ENCODE data around the gene EIF4E1B. TPM values are rescaled to one million over a fixed set of nuclear protein-coding genes. Genes with fewer than 3 reads are reported as not detected.
A peak's percentile ranks its signal among the peaks of the same experiment; 100 is the strongest.
"Not testable (repeated sequence)": the region's sequence is repeated elsewhere in the genome, so short reads cannot be mapped to it uniquely, and the experiment has no call there.

The EIF4E1B gene
- total RNA-seq (2014; rRNA removed; shearing (Covaris generic)): not detected in 2 replicates

DNA sequence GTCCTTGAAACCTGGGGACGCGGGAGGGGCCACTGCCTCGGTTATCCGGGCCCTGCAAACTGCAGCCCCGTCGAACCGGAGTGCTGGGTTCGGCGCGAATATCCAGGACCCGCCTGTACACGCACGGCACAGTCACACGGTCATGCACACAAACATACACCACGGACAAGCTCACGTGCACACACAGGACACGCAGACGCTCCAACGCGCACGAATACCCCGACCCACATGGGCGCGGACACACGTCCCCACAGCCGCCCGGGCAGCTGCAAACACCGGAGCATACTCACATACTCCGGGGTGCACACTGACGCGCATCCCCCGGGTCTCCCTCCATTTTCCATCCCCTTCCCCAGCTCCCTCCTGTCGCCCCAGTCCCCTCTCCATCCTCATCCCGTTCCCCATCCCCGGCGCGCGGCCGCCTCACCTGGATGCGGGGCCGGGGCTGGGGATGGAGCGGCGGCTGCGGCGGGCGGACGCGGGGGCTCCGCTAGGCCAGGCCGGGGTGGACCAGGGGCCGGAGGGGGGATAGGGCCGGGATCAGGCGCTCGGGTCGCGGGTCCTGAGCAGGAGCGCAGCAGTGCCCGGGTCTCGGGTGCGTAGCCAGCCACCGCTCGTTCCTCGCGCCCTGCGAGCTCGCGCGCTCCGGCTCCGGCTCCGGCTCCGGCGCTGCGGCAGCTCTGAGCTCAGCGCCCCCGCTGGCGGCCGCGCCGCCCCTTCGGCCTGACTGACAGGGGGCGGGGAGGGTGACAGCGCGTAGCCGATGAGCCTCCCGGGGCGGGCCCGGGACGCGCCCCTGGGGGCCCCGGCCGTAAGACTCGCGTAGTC is at the start of gene EIF4E1B, which contains the start of gene SNCB:
Gene EIF4E1B (plus strand): TSS at position 823 of the 828 bp plus-strand sequence. CDS start 12,113 bp downstream, outside the sequence.
Gene SNCB (minus strand): TSS at position 682 of the 828 bp plus-strand sequence. CDS start 880 bp downstream, outside the sequence.
- in situ Hi-C loops (cut with HindIII; ENCODE audit: low sequenced_read_pairs): no loop called here
- DNase-seq (ENCODE audit: low spot score): peak; percentile 76

DNA sequence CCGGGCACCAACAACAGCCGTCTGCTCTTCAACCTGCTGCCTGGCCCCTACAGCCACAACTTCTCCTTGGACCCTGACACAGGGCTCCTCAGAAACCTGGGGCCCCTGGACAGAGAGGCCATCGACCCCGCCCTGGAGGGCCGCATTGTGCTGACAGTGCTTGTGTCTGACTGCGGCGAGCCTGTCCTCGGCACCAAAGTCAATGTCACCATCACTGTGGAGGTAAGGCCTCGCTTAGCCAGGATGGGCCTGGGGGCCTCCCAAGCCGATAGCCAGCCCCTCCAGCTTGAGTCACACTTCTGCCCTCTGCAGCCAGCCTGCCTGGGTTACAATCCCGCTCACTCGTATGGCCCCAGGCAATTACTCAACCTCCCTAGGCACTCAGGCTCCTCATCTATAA is 49.1 kb upstream of the EIF4E1B start:
- in situ Hi-C loops (cut with HindIII; ENCODE audit: low sequenced_read_pairs): no loop called here
- no peak for DNase-seq (ENCODE audit: low spot score)

GRCh38 chr5:176583076-176583475 is 47.4 kb upstream of the EIF4E1B start:
- in situ Hi-C loops (cut with HindIII; ENCODE audit: low sequenced_read_pairs): no loop called here
- DNase-seq (ENCODE audit: low spot score): no peak

GRCh38 chr5:176587398-176587797 is 43.1 kb upstream of the EIF4E1B start:
- in situ Hi-C loops (cut with HindIII; ENCODE audit: low sequenced_read_pairs): no loop called here
- no peak for DNase-seq (ENCODE audit: low spot score)

DNA sequence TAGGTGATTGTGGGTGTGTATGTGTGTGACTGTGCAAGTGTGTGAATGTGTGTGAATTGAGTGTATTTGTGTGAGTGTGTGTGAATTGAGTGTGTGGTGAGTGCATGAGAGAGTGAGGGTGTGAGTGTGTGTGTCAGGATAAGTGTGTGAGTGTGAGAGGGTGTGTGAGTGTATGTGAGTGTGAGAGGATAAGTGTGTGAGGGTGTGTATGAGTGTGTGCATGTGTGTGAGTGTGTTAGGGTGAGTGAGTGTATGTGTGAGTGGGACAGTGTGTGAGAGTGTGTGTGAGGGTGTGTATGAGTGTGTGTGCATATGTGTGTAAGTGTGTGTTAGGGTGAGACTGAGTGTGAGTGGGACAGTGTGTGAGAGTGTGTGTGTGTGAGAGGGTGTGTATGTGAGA is 42.2 kb upstream of the EIF4E1B start:
- DNase-seq (ENCODE audit: low spot score): no peak
- in situ Hi-C loops (cut with HindIII; ENCODE audit: low sequenced_read_pairs): no loop called here

DNA sequence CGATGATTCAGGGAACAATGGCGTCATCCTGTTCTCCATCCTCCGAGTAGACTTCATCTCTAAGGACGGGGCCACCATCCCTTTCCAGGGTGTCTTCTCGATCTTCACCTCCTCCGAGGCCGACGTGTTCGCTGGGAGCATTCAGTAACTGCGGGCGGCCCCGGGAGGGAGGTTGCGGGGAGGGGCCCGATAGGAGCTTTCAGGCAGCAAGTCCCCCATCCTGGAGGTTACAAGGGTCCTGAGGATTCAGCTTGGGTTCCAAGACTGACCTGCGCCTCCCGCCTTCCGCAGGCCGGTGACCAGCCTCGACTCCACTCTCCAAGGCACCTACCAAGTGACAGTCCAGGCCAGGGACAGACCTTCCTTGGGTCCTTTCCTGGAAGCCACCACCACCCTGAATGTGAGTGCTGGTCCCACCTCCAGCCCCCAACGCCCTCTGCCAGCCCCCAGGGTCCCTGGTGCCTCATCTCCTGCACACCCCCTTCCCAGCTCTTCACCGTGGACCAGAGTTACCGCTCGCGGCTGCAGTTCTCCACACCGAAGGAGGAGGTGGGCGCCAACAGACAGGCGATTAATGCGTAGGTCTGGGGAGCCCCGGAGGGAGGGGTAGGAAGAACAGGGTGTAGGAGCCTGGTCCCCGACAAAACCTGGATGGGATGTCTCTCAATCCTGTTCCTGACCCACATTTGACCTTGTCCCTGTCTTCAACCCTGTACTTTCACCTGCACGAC is 41.3 kb upstream of the EIF4E1B start:
- DNase-seq (ENCODE audit: low spot score): no peak
- in situ Hi-C loops (cut with HindIII; ENCODE audit: low sequenced_read_pairs): no loop called here

DNA sequence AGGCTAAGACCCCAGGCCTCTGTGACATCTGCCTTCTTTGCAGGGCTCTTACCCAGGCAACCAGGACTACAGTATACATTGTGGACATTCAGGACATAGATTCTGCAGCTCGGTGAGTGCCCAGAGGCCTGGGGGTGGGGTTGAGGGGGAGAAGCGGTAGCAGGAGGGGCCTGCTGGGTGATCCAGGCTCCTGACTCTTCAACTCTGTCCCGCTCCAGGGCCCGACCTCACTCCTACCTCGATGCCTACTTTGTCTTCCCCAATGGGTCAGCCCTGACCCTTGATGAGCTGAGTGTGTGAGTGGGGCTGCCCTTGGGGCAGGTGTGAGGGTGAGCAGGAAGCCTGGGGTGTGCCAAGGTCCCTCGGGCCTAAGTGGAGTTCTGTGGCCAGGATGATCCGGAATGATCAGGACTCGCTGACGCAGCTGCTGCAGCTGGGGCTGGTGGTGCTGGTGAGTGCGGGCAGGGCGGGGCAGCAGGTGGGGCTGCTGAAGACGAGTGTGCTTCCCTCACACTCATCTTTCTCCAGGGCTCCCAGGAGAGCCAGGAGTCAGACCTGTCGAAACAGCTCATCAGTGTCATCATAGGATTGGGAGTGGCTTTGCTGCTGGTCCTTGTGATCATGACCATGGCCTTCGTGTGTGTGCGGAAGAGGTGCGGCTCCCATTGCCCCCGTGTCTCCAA is 40.3 kb upstream of the EIF4E1B start:
- in situ Hi-C loops (cut with HindIII; ENCODE audit: low sequenced_read_pairs): no loop called here
- DNase-seq (ENCODE audit: low spot score): no peak

- in situ Hi-C loops (cut with HindIII; ENCODE audit: low sequenced_read_pairs): not testable (repeated sequence)
Observed at GRCh38 chr5:176591667-176592066, 38.8 kb upstream of the EIF4E1B start.

DNA sequence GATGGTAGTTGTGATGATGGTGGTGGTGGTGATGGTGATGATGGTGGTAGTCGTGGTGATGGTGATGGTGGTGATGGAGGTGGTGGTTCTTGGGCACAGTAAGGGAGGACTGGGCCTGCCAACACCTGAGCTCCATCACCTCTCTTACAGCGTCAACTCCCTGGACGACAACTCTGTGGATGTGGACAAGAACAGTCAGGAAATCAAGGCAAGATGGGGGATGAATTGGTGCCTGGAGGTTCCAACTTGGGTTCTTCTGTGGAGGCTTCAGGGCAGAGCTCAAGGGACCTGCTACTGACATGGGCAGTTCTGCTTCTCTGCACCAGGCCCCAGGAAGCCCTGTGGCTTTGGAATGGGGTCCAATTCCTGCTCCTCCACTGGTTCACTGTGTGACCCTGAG is 37.9 kb upstream of the EIF4E1B start:
- in situ Hi-C loops (cut with HindIII; ENCODE audit: low sequenced_read_pairs): no loop called here
- no peak for DNase-seq (ENCODE audit: low spot score)

More at GRCh38 chr5:176591667-176592066, 38.8 kb upstream of the EIF4E1B start:
- DNase-seq (ENCODE audit: low spot score): not testable (repeated sequence)

GRCh38 chr5:176593273-176593869 is 37.1 kb upstream of the EIF4E1B start:
- DNase-seq (ENCODE audit: low spot score): no peak
- in situ Hi-C loops (cut with HindIII; ENCODE audit: low sequenced_read_pairs): no loop called here

- in situ Hi-C loops (cut with HindIII; ENCODE audit: low sequenced_read_pairs): no loop called here
- DNase-seq (ENCODE audit: low spot score): no peak
Observed at GRCh38 chr5:176594554-176594953, 35.9 kb upstream of the EIF4E1B start.

DNA sequence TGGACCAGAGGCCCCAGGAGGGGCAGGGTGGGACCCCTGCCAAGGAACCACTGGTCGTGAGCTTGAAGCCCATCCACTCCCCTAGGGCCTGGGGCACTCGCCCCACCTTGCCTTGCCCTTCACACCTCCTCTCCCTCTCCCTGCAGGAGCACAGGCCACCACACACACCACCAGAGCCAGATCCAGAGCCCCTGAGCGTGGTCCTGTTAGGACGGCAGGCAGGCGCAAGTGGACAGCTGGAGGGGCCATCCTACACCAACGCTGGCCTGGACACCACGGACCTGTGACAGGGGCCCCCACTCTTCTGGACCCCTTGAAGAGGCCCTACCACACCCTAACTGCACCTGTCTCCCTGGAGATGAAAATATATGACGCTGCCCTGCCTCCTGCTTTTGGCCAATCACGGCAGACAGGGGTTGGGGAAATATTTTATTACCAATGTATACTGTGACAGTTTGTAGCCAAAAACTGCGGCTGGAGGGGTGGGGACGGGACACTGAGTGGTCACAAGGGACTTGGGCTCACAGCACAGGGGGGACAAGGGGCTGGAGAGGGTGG is 35.0 kb upstream of the EIF4E1B start:
- no peak for DNase-seq (ENCODE audit: low spot score)
- in situ Hi-C loops (cut with HindIII; ENCODE audit: low sequenced_read_pairs): no loop called here

- DNase-seq (ENCODE audit: low spot score): no peak
- in situ Hi-C loops (cut with HindIII; ENCODE audit: low sequenced_read_pairs): no loop called here
Observed at GRCh38 chr5:176596069-176596644, 34.3 kb upstream of the EIF4E1B start.

GRCh38 chr5:176596689-176597416 is 33.6 kb upstream of the EIF4E1B start:
- DNase-seq (ENCODE audit: low spot score): no peak
- in situ Hi-C loops (cut with HindIII; ENCODE audit: low sequenced_read_pairs): no loop called here

DNA sequence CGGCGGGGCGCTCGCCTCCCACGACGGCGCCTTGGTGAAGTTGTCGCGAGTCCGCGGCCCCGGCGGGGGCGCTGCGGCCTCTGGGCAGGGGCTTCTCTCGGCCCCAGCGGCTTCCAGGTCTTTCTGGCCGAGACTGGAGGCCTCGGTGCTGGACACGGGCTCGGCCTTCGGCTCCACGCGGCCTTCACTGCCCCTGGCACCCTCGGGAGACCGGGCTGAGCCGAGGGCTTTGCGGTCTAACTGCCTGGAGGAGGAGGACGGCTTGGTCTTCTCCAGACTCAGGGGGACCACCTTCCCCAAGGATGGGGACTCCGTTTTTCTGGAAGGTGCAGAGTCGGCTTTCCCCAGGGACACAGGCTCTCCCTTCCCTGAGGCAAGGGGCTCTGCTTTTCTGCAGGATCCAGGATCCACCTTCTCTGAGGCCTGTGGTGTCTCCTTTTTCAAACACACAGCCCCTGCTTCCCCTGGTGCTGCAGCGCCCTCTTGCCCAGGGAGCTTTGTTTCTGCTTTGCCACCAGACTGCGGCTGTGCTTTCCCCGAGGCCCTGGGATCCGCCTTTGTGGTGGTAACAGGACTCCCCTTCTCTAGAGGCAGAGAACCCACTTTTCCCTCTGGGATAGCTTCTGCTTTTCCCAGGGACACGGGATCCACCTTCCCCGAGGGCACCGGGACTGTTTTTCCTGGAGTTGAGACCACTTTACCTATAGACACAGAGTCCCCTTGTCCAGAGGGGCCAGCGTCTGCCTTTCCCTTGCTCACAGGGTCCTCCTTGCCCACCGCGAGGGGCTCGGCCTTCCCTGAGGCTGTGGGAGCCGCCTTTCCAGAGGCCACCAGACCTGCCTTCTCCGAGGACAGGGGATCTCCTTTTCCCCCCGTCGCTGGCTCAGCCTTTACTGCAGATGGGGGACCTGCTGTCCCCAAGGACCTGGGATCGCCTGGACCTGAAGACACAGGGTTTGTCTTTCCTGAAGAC is 32.8 kb upstream of the EIF4E1B start:
- in situ Hi-C loops (cut with HindIII; ENCODE audit: low sequenced_read_pairs): no loop called here
- no peak for DNase-seq (ENCODE audit: low spot score)

- in situ Hi-C loops (cut with HindIII; ENCODE audit: low sequenced_read_pairs): not testable (repeated sequence)
Observed at GRCh38 chr5:176599749-176600430, 30.6 kb upstream of the EIF4E1B start.

More at GRCh38 chr5:176599749-176600430, 30.6 kb upstream of the EIF4E1B start:
- DNase-seq (ENCODE audit: low spot score): not testable (repeated sequence)
